ENCODE data around the gene PDZK1IP1.
"Not testable (repeated sequence)": the region's sequence is repeated elsewhere in the genome, so short reads cannot be mapped to it uniquely, and the experiment has no call there.

Gene PDZK1IP1

DNA sequence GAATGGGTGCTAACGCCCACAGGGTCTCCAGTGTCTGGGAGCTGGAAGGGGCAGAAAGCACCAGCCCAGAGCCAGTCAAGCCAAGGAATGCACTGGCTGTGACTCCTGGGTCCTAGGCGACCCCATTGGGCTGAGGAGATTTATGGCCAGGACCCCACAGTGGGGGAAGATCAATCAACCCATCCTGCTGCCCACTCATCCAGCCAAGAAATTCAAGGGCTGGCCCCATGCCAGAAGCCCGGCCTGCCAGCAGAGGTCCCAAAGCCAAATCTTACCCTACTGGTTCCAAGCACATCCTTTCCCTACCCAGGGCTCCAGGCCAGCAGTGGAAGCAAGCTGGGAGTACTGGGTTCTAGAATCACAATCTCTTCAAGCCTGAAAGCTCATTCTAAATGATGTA, 6.8 kb upstream of the PDZK1IP1 start:
- DNase-seq (ENCODE audit: low read depth): no peak

DNA sequence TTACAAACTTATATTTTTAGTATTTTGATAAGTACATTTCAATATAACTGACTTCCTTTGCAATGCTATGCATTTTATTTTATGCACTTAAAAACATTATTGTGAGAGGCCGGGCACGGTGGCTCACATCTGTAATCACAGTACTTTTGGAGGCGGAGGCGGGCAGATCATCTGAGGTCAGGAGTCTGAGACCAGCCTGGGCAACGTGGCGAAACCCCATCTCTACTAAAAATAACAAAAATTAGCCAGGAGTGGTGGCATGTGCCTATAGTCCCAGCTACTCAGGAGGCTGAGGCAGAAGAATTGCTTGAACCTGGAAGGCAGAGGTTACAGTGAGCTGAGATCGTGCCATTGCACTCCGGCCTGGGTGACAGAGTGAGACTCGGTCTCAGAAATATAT, 6.1 kb upstream of the PDZK1IP1 start:
- DNase-seq (ENCODE audit: low read depth): not testable (repeated sequence)

DNA sequence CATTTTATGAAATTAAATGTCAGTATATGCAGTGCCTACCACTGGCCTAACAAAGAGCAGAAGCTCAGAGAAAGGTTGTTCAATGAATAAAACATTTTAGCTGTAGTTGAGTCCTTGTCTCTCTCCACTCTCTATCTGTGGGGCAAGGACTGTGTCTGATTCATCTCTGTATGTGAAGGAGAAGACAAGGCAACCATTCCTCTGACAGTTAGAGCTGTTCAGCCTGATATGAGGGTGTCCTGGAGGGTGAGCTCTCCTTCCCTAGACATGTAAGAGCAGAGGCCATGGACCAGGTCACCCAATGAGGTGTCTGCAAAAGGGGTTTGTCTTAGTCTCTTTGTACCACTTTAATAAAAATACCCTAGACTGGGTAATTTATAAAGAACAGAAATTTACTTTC, 4.5 kb upstream of the PDZK1IP1 start:
- no peak for DNase-seq (ENCODE audit: low read depth)

DNA sequence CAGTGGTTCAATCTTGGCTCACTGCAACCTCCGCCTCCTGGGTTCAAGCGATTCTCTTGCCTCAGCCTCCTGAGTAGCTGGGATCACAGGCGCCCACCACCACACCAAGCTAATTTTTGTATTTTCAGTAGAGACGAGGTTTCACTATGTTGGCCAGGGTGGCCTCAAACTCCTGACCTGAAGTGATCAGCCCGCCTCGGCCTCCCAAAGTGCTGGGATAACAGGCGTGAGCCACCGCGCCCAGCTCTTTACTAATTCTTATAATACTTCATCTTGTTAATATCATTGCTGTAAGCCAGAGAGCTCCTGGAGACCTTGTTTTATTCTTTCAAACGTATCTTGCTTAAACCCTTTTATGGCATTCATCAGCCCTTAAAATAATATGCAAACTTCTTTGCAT, 3.7 kb upstream of the PDZK1IP1 start:
- not testable (repeated sequence) for DNase-seq (ENCODE audit: low read depth)

GRCh38 chr1:47192458-47193384, 2.9 kb upstream of the PDZK1IP1 start:
- DNase-seq (ENCODE audit: low read depth): no peak

DNA sequence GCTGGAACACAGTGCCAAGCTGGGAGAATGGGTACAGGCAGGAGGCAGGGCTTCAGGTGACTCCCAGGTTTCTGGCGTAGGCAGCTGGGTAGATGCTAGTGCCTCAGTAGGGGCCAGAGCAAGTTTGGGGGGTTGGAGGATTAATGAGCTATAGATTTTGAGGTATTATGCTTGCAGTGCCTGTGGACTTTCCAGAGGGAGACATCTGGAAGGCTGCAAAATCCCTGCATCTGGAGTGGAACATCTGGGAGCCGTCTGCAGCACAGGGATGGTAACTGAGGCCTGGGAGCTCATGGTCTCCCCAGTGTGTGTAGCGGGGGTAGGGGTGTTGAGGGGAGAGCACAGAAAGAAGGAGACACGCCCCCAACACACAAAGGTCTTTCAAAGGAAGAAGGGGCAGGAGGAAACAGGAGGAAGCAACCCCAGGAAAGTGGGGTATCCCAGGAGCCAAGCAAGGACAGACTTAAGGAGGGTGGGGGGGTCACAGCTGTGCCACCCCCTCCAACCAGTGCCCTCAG, 2.2 kb upstream of the PDZK1IP1 start:
- no peak for DNase-seq (ENCODE audit: low read depth)

GRCh38 chr1:47190857-47191256, 1.0 kb upstream of the PDZK1IP1 start:
- DNase-seq (ENCODE audit: low read depth): no peak

- DNase-seq (ENCODE audit: low read depth): no peak
These were observed 646 bp upstream of the PDZK1IP1 start for GRCh38 chr1:47190509-47190855.

GRCh38 chr1:47188791-47189785, 748 bp downstream of the PDZK1IP1 start:
- DNase-seq (ENCODE audit: low read depth): no peak

DNA sequence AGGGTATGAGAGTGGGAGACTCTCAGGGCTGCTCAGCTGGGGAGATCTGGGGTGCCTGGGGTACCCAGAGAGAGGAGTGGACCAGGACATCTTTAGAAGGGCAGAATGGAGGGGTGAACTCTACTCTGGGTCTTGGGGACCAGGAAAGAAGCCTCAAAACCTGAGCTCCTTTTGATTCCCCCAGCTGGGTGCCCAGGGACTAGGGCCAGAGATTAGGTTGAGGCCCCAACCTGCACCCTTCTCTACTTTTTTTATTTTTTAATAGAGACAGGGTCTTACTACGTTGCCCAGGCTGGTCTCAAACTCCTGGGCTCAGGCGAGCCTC, 1.9 kb downstream of the PDZK1IP1 start:
- no peak for DNase-seq (ENCODE audit: low read depth)

DNA sequence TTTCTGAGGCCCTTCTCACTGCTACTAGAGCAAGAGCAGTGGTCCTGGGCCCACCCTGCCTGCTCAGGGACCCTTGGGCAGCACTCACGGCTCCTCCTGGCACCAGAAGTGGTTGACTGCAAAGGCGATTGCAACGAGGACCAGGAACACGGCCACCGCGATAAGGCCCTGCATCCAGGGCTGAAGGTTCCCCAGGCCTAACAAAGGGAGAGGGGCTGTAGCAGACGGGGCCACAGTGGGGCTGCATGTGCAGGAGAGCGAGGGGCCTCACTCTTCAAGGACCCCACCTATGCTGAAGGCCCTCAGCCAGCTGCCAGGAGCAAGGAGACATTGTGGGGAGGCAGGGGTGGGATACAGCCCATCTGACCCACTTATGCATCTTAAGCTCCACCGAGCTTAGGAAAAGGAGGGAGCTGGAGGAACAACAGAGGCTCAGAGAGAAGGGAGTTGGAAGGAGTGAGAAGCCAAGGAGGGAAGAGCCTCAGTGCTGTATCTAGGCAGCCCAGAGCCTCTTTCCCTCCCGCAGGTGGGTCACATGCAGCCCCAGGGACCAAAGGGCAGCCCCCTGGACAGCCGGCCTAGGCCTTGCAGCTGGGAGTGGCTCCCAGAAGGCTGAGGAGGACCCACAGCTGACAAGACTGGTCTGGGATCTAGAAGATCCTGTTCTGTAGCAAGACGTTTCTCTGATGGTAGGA, 2.5 kb downstream of the PDZK1IP1 start:
- DNase-seq (ENCODE audit: low read depth): no peak

DNA sequence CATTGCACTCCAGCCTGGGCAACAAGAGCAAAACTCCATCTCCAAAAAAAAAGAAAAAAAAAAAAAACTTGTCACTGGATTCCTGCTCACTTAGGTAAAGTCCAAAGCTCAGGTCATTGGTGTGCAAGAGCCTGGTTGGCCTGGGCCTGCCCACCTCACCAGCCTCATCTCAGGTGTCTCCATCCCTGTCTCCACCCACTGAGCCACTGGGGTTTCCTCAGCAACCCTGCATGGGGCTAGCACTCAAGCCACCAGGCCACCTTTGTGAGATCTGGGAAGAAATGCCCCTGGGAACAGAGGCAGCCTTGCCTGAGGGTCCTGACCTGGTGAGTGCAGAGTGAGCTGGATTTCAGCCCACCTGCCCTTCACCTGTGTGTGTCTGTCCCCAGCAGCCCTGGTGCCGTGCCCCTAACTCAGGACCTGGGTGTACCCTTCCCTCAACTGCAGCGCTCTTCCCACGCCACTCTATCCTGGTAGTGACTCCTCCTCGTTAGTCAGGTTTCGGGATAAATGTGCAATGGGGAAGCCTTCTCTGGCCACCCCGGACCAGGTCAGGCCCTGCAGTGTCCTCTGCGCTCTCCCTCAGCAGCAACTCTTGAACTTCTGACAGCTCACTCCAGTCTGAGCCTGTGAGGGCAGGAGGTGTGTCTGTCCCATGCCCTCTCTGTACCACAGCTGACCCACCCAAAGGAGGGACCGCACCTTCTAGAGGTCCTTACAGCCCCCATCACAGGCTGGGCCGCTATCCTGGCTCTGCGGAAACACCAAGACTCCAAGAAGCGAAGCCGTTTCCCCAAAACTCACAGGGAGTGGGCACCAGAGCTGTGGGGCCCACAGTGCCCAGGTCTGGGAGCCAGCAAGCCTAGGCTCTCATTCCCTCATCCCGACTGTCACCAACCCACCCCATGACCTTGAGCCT, 3.3 kb downstream of the PDZK1IP1 start:
- no peak for DNase-seq (ENCODE audit: low read depth)

- no peak for DNase-seq (ENCODE audit: low read depth)
These were observed 4.8 kb downstream of the PDZK1IP1 start for GRCh38 chr1:47184822-47185677.

DNA sequence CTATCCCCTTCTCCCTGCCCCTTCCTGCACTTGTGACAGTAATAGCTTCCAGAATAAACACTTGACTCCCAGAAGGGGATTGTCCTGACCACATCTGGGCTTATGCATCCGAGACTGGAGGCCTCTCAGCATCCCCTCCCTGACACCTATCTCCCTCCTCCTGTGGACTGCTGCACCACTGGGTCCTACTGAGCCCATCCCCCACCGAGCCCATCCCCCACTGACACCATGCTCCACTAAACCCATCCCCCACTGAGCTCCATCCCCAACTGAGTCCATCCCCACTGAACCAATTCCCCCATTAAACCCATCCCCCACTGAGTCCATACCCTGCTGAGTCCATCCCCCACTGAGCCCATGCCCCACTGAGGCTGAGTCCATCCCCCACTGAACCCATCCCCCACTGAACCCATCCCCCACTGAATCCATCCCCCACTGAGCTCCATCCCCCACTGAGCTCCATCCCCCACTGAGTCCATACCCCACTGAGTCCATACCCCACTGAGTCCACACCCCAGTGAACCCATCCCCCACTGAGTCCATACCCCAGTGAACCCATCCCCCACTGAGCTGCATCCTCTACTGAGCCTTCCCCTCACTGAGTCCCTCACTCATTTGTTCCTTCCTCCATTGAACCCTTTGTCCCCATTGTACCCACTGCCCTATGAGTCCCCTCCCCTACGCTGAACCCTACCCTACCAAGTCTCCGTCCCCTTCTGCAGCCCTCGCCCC, 5.6 kb downstream of the PDZK1IP1 start:
- DNase-seq (ENCODE audit: low read depth): no peak

DNA sequence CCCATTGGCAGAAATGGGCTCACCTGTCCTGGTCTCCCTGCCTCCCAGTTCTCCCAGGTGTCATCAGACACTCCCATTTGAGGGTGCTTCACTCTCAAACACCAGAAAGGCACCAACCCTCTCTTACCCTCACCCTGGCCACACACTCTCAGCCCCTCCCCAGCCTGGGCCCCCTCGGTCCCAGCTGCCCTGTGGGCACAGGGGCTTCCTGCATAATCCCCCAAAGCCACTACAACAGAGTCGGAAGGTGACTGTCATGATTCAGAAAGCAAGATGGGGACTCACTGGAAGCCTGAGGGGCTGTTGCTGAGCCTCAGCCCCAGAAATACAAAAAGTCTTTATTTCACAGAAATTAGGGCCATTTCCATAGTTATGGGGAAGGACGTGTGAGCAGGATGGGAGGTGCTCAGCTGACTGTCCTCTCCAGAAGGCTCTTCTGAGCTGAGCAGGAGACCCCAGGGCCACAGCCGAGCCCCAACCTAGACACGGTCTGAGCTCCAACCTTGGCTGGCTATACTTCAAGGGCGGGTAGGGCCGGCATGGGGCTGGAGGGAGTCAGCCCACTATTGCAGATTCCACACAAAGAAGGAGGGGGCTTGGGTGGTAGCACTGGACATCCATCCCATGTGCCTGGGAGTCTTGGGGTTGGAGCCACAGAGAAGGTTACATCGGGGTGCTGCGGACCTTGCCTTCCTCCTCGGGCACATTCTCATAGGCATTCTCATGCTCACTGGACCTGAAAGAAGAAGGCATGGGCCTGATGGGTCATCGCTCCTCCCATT, 6.3 kb downstream of the PDZK1IP1 start:
- no peak for DNase-seq (ENCODE audit: low read depth)

DNA sequence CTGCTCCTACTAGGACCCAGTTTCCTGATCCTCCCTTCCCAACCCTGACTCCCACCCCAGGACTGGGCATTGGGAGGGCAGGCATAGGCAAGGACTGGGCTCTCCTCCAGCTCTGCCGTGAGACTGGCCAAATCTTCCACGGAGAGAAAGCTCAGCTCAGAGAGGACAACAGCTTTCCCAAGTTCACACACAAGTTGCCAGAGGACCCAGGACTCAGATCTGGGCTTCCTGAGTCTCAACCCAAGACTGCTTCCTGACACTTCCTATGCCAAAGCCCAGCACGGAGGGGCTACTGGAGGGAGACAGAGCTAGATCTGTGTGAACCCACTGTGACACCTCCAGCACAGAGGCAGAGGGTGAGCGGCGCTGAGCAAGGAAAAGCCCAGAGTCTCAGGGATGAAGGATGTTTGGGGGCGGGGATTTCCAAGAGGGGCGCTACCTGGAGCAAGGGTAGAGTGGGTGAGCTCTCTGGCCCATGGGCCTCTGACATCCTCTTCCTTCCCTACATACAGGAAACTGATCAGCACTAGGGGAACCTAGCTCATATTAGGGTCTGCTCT, 7.1 kb downstream of the PDZK1IP1 start:
- no peak for DNase-seq (ENCODE audit: low read depth)

DNA sequence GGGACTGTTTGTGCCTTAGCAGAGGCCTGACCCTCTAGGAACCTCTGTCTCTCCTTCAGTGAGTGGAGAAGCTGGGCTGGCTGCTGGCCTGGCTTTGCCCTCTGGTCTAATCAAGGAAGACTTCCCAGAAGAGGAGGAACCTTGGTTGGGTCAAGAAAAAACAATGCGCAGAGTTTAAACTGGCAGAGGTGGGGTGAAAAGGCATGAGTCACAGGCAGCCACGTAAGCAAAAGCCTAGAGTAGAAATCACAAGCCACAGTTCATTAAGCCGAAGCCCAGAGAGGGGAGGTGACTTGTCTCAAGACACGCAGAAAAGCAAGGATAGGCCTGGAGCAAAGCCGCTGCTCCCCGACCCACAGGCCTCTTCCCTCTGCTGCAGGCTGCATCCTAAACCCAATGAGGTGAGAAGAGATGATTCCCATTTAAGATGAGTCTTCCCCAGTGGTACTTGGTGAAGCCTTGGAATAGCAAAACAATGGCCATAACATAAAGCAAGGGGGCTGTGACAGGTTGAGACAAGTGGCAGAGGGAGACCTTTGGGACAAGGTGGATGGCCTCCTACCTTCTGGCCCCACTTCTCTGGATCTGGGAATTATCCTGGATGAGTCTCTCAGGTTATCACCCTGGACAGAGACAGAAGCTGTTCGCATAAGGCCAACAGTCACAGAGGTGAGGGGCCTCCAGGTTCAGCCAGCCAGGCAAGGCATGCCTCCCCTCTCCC, 7.7 kb downstream of the PDZK1IP1 start:
- DNase-seq (ENCODE audit: low read depth): no peak

All from GM04503 (cell line).